Islet of Langerhans (tissue), 1 donor: ENCODE data around the gene FGD5.

Experiments
- FAIRE-seq: peaks from one replicate; lab custom pipeline; 2011; peaks lifted over from hg19 to GRCh38; lab: Jason Lieb, UNC

FGD5 gene

GRCh38 chr3:14906355-14906971, 87.7 kb downstream of the FGD5 start:
- FAIRE-seq = no peak

- FAIRE-seq = no peak
These were observed 88.5 kb downstream of the FGD5 start for GRCh38 chr3:14907043-14907966.

DNA sequence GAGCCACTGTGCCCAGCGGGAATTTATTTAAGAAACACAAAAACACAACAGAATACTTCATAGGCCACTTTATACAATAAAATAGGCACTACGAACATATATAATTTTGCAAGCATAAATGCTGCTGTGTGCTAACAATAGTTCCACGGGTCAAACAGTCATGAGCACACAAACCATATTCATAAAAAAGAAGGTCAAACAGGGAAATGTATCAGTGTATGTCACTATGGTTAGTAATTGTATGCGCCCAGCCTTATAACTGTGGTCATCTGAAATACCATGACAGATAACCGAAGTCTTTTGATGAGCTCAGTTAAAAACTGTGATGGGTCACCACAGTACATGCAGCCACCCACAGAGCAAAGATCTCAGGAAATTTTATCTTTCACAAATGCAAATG, 90.5 kb downstream of the FGD5 start:
- FAIRE-seq = no peak

DNA sequence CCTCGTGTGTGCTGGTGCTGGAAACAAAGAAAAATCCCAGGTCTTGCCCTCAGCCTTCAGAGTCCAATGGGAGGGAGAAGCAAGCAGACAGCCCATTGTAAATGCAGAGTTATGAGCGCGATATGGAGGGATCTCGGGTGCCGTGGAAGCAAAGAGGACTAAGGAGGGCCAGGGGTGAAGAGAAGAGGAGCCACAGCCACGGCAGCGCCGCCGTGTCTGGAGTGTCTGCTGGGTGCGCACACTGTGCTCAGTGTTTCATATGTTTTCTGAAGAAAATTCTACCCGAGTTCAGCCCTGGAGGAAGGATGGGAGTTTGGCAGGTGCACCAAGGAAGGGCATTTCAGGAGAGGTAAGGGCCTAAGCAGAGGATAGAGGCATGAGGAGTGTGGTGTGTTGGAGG, 92.9 kb downstream of the FGD5 start:
- FAIRE-seq = no peak

GRCh38 chr3:14913071-14913925, 94.5 kb downstream of the FGD5 start:
- FAIRE-seq = no peak

DNA sequence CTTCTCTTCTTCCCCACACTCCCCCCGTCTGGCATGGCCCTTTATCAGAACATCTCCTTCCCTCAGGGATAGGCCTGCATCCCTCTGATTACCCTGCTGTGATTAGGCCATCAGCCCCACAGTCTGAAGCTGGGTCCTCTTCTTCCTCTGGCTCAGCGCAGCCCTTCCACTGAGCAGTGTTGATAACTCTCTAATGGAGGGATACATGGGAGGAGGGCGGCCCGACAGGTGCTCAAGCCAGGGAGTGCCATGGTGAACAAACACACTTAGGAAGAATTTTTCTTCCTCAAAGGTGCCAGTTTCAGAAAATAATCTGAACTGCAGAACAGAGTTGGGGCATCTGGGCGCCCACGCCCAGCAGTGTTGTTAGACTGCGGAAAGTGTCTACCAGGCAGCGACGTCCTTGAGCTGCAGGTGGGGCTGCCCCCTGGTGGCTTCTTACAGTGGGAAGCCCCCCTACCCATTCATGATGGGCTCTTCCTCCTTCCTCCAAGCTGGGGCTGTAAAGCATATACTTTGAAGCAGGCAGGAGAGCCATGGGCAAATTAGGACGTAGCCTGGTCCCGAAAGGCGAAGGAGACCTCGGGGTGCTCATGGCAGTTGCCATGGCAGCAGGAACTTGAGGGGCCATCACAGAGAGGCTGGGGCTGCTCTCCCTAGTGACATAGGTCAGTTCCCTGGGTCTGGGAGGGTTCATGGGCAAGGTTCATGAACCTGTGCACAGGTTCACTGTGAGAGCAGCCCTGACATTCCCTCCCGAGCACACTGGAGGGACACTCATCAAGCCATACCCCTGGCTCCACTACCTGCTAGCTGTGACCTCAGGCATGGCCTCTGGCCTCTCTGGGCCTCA, 95.4 kb downstream of the FGD5 start:
- no peak for FAIRE-seq

GRCh38 chr3:14914779-14915117, 96.0 kb downstream of the FGD5 start:
- no peak for FAIRE-seq

DNA sequence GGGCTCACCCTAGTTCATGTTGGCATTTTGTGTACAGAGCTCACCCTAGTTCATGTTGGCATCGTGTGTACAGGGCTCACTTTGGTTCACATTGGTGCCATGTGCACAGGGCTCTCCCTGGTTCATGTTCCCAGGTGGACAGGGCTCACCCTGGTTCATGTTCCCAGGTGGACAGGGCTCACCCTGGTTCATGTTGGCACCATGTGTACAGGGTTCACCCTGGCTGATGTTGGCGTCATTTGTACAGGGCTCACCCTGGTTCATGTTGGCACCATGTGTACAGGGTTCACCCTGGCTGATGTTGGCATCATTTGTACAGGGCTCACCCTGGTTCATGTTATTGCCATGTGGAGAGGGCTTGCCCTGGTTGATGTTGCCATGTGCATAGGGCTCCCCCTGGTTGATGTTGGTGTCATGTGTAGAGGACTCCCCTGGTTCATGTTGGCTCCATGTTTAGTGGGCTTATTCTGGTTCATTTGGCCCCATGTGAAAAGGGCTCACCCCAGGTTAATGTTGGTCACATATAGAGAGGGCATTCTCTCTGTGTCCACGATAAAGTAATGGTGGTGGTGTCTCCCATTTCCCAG, 97.0 kb downstream of the FGD5 start:
- no peak for FAIRE-seq

DNA sequence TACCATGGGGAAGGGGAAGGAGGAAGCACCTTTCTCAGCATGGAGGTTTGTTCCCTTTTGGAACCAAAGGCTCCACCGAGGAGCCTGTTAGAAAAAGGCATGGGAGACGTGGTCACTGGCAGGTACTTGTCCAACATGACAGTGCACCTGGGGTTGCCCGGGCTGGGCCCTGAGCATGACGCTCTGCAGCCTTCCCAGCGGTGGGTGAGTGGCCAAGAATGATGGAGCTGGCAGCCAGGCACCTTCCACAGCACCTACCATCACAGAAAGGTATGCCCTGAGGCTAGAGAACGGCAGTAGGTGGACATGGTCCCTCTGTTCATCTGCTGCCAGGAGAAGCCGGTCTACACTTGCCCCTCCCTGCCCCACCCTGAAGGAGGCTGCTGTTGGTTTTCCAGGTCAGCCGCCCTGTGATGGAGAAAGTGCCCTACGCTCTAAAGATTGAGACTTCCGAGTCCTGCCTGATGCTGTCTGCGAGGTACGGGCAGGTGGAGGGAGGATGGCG, 99.6 kb downstream of the FGD5 start:
- no peak for FAIRE-seq

- no peak for FAIRE-seq
These were observed 101.8 kb downstream of the FGD5 start for GRCh38 chr3:14920536-14920935.

DNA sequence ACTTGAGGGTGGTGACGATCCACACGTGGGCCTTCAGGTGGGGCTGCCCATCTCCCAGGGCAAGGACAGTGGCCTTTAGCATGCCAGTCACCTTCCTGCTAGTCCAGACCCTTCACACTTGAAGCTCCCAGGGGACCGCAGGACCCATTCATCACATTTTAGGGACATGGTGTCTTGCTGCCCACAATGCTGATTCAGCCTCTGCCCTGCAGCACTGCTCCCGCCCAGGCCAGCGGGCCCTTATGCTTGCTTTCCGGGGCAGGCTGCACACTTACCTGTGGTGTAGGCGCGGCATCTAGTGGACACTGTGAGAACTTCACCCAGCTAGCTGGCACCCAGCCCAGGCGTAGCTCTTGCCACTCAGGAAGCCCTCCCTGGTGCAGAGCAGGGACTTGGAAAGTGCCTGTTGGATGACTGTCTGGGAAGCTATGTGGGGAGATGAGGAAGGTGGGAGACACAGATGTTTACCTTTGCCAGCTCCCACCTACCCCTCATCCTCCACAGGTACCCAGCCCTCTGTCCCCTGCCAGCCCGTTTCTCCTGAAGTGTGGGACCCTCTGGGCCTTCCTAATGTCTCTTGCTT, 102.4 kb downstream of the FGD5 start:
- FAIRE-seq = no peak

DNA sequence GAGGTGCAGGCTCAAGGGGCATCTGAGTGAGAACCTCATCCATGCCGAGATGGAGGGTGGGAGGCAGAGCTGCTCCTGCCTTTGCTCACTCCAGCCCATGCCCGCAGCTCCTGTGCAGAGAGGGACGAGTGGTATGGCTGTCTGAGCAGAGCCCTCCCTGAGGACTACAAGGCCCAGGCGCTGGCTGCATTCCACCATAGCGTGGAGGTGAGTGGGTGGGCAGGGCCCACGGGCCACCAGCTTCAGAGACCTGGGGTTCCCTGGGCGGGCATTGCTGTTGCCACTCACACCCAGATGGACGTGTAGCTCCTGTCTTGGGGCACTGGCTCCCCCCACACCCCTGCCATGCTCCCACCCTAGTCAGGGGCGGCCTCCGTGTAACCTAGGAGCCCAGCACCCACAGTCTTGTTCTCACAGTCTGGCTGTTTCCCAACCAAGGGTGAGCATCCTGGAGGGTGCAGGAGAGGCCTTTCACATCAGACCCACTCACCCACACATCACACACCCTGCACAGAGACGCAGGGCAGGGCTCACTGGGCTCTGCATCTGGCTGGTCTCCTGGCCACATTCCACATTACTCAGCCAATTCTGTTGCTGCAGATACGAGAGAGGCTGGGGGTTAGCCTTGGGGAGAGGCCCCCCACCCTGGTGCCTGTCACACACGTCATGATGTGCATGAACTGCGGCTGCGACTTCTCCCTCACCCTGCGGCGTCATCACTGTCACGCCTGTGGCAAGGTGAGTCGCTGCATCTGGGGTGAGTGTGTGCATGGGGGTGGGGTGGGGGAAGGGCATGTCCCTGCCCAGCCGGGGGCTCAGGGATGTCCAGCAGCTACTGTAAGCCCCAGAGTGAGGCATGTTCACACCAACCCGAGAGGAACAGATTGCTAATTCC, 103.3 kb downstream of the FGD5 start:
- no peak for FAIRE-seq

- no peak for FAIRE-seq
These were observed 104.1 kb downstream of the FGD5 start for GRCh38 chr3:14922863-14923262.

GRCh38 chr3:14923476-14923875, 104.7 kb downstream of the FGD5 start:
- no peak for FAIRE-seq

GRCh38 chr3:14925729-14926591, 107.2 kb downstream of the FGD5 start:
- no peak for FAIRE-seq

DNA sequence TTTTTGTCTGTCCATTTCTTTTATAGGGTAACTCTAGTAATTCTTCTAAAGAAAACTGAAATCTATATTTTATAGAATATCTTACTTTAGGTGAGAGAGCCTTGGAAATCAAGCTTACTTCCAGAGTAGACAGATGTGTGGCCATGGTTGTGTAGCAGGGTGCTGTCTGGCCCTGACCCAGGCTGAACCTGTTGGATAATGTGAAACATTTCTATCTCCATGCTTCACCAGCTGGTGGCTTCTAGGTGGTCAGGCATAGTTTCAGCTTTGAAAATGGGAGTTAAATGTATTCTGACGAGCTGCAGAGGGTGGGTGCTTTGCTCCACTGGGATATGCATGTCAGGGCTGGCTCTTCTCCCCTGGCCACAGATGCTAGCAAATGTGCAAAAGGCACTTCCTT, 107.8 kb downstream of the FGD5 start:
- FAIRE-seq = no peak

DNA sequence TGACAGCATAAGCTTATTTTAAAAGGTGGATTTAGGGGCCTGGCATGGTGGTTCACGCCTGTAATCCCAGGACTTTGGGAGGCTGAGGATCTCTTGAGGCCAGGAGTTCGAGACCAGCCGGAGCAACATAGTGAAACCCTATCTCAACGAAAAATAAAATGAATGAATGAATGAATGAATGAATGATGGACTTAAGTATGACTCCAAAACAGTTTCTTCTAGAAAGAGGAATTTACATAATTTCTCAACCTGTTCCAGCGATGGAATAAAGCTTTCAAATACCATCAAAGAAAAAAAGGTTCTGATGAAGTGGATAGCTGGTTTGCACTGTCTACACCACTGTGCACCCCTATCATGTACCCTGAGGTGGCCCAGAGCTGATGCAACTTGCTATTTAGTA, 108.5 kb downstream of the FGD5 start:
- FAIRE-seq = no peak

DNA sequence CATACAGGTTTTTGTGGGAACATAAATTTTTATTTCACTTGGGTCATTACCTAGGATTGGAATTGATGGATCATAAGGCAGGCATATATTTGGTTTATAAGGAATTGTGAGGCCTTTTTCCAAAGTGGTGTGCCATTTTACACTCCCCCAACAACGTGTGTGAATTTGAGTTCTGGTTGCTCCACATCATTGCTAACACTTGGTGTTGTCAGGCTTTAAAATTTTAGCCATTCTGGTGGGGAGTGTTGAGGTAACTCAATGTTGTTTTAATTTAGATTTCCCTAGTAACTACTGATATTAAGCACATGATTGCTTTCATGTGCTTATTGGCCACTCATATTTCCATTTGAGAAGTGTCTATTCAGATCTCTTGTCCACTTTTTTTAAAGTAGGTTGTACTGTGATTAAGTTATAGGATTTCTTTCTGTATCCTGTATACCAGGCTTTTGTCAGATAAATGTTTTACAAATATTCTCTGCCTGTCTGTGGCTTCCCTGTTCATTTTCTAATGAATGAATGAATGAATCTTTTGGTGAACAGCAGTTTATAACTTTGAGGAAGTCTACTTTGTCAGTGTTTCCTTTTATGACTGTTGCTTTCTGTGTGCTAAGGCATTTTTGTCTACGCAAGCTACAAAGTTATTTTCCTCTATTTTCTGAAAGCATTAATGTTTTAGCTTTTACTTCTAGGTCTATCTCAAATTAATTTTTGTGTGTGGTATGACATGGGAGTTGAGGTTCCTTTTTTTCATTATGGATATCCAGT, 110.7 kb downstream of the FGD5 start:
- no peak for FAIRE-seq
